Osteocyte (in vitro differentiated cells): ENCODE results near the gene PELI2. TPM values are rescaled to one million over a fixed set of nuclear protein-coding genes. Genes with fewer than 3 reads are reported as not detected.

Experiments
- DNase-seq: peaks from one replicate; pipeline ENCODE4 v3.0.0; 2021; ENCODE audit warnings: mixed read lengths; ENCODE audit not compliant: unreplicated experiment; ENCODE audit errors: extremely low spot score
- H3K27ac Mint-ChIP-seq: one replicate; pipeline ENCODE4 v1.8.0; 2021; ENCODE audit warnings: mild to moderate bottlenecking, mixed read lengths; ENCODE audit not compliant: unreplicated experiment
- H3K27me3 Mint-ChIP-seq: one replicate; pipeline ENCODE4 v1.8.0; 2021; ENCODE audit warnings: mixed read lengths; ENCODE audit not compliant: unreplicated experiment
- H3K36me3 Mint-ChIP-seq: one replicate; pipeline ENCODE4 v1.8.0; 2021; ENCODE audit warnings: mixed read lengths; ENCODE audit not compliant: unreplicated experiment
- H3K4me1 Mint-ChIP-seq: one replicate; pipeline ENCODE4 v1.8.0; 2021; ENCODE audit warnings: mixed read lengths; ENCODE audit not compliant: unreplicated experiment
- H3K4me3 Mint-ChIP-seq: one replicate; pipeline ENCODE4 v1.8.0; 2021; ENCODE audit warnings: mild to moderate bottlenecking, moderate library complexity, mixed read lengths; ENCODE audit not compliant: unreplicated experiment
- H3K9me3 Mint-ChIP-seq: one replicate; pipeline ENCODE4 v1.8.0; 2021; ENCODE audit warnings: mixed read lengths; ENCODE audit not compliant: unreplicated experiment
- total RNA-seq: library from RNA; stranded (reverse); gene quantifications from 2 replicates; pipeline ENCODE4 v1.2.1, GENCODE V29; 2021
- TF ChIP-seq, protein P1 (sequence below): fragments of 200-600 bp; sonication (generic); IDR thresholded peaks from 2 replicates; pipeline ENCODE4 v1.5.0; 2021; ENCODE audit warnings: antibody characterized with exemption, mild to moderate bottlenecking, moderate library complexity

The PELI2 gene
- total RNA-seq, 1 donor from 2014 or later: 15.0 TPM

DNA sequence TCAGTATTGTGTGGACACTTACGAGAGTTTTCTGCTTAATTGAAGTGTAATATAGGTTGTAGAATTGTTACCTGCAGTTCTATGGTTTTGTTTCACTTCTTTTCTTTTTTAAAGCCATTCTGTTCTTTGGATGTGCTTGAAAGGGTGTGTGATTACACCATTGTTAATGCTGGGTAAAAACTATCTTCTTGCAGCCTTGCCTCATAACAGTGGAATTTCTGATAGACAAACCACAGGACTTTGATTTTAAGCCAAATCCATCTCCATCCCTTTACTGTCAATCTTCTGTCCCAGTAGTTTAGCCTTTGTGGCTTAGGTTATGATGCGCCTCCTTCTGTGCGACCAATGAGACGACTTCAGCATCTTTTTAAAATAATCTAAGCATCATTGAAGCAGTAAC, 182.3 kb downstream of the PELI2 start:
- Mint-ChIP-seq H3K36me3 (peaks cover 9% of the 10 kb centered on the region), H3K4me3 (no peak overlapping the region), H3K9me3 (no peaks in the 10 kb centered on the region), H3K27me3 (no peaks in the 10 kb centered on the region), H3K27ac (no peak overlapping the region), H3K4me1 (peaks cover 5% of the 10 kb centered on the region)
- TF ChIP-seq, protein P1, sequence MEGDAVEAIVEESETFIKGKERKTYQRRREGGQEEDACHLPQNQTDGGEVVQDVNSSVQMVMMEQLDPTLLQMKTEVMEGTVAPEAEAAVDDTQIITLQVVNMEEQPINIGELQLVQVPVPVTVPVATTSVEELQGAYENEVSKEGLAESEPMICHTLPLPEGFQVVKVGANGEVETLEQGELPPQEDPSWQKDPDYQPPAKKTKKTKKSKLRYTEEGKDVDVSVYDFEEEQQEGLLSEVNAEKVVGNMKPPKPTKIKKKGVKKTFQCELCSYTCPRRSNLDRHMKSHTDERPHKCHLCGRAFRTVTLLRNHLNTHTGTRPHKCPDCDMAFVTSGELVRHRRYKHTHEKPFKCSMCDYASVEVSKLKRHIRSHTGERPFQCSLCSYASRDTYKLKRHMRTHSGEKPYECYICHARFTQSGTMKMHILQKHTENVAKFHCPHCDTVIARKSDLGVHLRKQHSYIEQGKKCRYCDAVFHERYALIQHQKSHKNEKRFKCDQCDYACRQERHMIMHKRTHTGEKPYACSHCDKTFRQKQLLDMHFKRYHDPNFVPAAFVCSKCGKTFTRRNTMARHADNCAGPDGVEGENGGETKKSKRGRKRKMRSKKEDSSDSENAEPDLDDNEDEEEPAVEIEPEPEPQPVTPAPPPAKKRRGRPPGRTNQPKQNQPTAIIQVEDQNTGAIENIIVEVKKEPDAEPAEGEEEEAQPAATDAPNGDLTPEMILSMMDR: no peak
- DNase-seq: no peak

GRCh38 chr14:56304456-56304855, 186.2 kb downstream of the PELI2 start:
- DNase-seq: no peak
- Mint-ChIP-seq H3K36me3 (no peaks in the 10 kb centered on the region), H3K4me1 (peaks cover 5% of the 10 kb centered on the region), H3K27ac (no peak overlapping the region), H3K27me3 (no peaks in the 10 kb centered on the region), H3K4me3 (no peak overlapping the region), H3K9me3 (peaks cover 6% of the 10 kb centered on the region)
- TF ChIP-seq, protein P1: no peak

GRCh38 chr14:56309198-56309597, 191.0 kb downstream of the PELI2 start:
- peaks cover 6% of the 10 kb centered on the region for H3K9me3 Mint-ChIP-seq
- H3K4me3 Mint-ChIP-seq: no peak overlapping the region
- DNase-seq: no peak
- peaks cover 22% of the 10 kb centered on the region for H3K4me1 Mint-ChIP-seq
- H3K27ac Mint-ChIP-seq: no peak overlapping the region
- H3K27me3 Mint-ChIP-seq: no peaks in the 10 kb centered on the region
- no peaks in the 10 kb centered on the region for H3K36me3 Mint-ChIP-seq
- TF ChIP-seq, protein P1: no peak

GRCh38 chr14:56310643-56311042, 192.4 kb downstream of the PELI2 start:
- H3K27ac Mint-ChIP-seq: peak overlapping the region; percentile 27
- TF ChIP-seq, protein P1: no peak
- no peak for DNase-seq
- H3K9me3 Mint-ChIP-seq: peaks cover 6% of the 10 kb centered on the region
- H3K4me1 Mint-ChIP-seq: peaks cover 22% of the 10 kb centered on the region
- no peaks in the 10 kb centered on the region for H3K36me3 Mint-ChIP-seq
- H3K4me3 Mint-ChIP-seq: no peak overlapping the region
- no peaks in the 10 kb centered on the region for H3K27me3 Mint-ChIP-seq

DNA sequence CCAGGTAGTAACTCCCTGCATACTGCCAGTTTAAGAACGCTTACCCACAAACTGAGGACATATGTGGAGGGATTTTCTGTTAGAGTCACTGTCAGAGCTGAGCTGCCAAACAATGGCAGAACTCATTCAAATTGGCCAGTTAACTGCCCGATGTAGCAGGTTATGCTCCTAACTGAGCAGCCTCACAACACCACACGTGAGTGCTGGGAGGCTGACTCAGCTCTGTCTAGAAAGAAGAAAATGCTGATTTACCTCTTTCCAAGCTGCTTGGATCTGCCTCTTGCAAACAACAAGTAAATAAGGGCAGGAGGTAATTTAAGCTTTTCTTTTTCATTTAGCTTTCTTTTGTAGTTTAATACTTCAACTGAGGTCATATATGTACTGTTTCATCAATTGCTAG, 195.6 kb downstream of the PELI2 start:
- no peaks in the 10 kb centered on the region for H3K36me3 Mint-ChIP-seq
- peaks cover 4% of the 10 kb centered on the region for H3K27me3 Mint-ChIP-seq
- H3K4me3 Mint-ChIP-seq: no peak overlapping the region
- TF ChIP-seq, protein P1: no peak
- H3K4me1 Mint-ChIP-seq: peaks cover 22% of the 10 kb centered on the region
- H3K9me3 Mint-ChIP-seq: no peaks in the 10 kb centered on the region
- H3K27ac Mint-ChIP-seq: no peak overlapping the region
- DNase-seq: no peak
